Gastrocnemius medialis (tissue), 4 donors: ENCODE results near the gene COPG1.

ENCODE experiments used
- POLR2A ChIP-seq, 2 donors: fragments of 450-650 bp; IDR thresholded peaks; one replicate each; pipeline ENCODE4 v1.6.1; 2017; ENCODE audit warnings: antibody characterized with exemption in 2 of 2, mild to moderate bottlenecking in 2 of 2, moderate library complexity in 2 of 2
- TF ChIP-seq, protein P1 (sequence below), 5 experiments: fragments of 450-650 bp in 3 of 5; fragments of 200-600 bp in 2 of 5; sonication (generic) in 2 of 5; IDR thresholded peaks in 4 of 5; conservative IDR thresholded peaks in 1 of 5; 1 replicate in 4 of 5; 2 replicates in 1 of 5; pipeline ENCODE4 v1.5.1; 2016 to 2019; ENCODE audit warnings: antibody characterized with exemption in 5 of 5, mild to moderate bottlenecking in 3 of 5, moderate library complexity in 3 of 5

DNA sequence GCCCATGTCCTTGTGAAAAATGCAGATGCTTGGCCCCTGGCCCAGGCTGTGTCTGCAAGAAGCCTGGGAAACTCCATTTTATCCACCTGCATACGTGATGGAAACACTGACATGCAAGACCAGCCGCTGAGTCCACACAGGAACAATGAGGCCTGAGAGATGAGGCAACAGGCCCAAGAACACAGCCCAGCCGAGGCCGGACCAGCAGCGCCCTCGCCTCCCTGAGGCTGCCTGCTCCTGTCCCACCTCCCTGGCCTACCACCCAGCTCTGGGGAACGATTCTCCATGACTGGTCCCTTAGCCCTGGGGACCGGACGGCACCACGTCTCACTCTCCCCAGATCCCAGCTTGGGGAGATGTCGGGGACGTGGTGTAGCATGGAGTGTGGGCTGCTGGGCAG is 76.7 kb downstream of the COPG1 start:
- TF ChIP-seq, protein P1, sequence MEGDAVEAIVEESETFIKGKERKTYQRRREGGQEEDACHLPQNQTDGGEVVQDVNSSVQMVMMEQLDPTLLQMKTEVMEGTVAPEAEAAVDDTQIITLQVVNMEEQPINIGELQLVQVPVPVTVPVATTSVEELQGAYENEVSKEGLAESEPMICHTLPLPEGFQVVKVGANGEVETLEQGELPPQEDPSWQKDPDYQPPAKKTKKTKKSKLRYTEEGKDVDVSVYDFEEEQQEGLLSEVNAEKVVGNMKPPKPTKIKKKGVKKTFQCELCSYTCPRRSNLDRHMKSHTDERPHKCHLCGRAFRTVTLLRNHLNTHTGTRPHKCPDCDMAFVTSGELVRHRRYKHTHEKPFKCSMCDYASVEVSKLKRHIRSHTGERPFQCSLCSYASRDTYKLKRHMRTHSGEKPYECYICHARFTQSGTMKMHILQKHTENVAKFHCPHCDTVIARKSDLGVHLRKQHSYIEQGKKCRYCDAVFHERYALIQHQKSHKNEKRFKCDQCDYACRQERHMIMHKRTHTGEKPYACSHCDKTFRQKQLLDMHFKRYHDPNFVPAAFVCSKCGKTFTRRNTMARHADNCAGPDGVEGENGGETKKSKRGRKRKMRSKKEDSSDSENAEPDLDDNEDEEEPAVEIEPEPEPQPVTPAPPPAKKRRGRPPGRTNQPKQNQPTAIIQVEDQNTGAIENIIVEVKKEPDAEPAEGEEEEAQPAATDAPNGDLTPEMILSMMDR (IDR thresholded peaks at IDR 0.05 in 4 of 5, conservative IDR thresholded peaks at IDR 0.05 in 1 of 5) = no peak
- TF ChIP-seq POLR2A (IDR thresholded peaks at IDR 0.05) = no peak
